Stimulated activated CD4-positive, alpha-beta T cell treated with anti-CD3 and anti-CD28 coated beads, Interleukin-12 subunit alpha, Interleukin-12 subunit beta, amount 100 ng/mL, for 24 hours (primary cell): ENCODE data around the gene BTG2.

ENCODE experiments used
- DNase-seq, 2 experiments: peaks; one replicate each; pipeline ENCODE4 v3.0.0-alpha.2; 2020; ENCODE audit warnings: low read depth in 2 of 2

BTG2 gene

GRCh38 chr1:203276408-203276807, 28.9 kb upstream of the BTG2 start:
- no peak for DNase-seq

GRCh38 chr1:203276916-203277545, 28.3 kb upstream of the BTG2 start:
- DNase-seq: no peak

GRCh38 chr1:203278082-203278884, 27.0 kb upstream of the BTG2 start:
- DNase-seq: no peak

- no peak for DNase-seq
These were observed 26.4 kb upstream of the BTG2 start for GRCh38 chr1:203278885-203279406.

- DNase-seq: no peak
These were observed 25.3 kb upstream of the BTG2 start for GRCh38 chr1:203280061-203280460.

GRCh38 chr1:203281033-203281432, 24.3 kb upstream of the BTG2 start:
- DNase-seq: no peak

GRCh38 chr1:203281851-203282661, 23.3 kb upstream of the BTG2 start:
- DNase-seq: no peak

GRCh38 chr1:203282720-203283542, 22.4 kb upstream of the BTG2 start:
- DNase-seq: no peak

- DNase-seq: no peak
These were observed 21.7 kb upstream of the BTG2 start for GRCh38 chr1:203283597-203283996.

GRCh38 chr1:203284411-203285123, 20.8 kb upstream of the BTG2 start:
- no peak for DNase-seq

GRCh38 chr1:203286161-203286984, 18.9 kb upstream of the BTG2 start:
- DNase-seq: no peak

- DNase-seq: peak in 1 of 2 experiments; percentile 56
These were observed 18.0 kb upstream of the BTG2 start for GRCh38 chr1:203287109-203287893.

GRCh38 chr1:203287898-203288297, 17.4 kb upstream of the BTG2 start:
- no peak for DNase-seq

- no peak for DNase-seq
These were observed 16.9 kb upstream of the BTG2 start for GRCh38 chr1:203288400-203288799.

- peak; percentile 75 to 83 for DNase-seq
These were observed 15.9 kb upstream of the BTG2 start for GRCh38 chr1:203289281-203289981.

GRCh38 chr1:203289982-203290260, 15.4 kb upstream of the BTG2 start:
- no peak for DNase-seq

GRCh38 chr1:203290261-203291089, 14.8 kb upstream of the BTG2 start:
- peak; percentile 96 for DNase-seq
